H1 (cell line): ENCODE measurements around the gene MACROD2. TPM values are rescaled to one million over a fixed set of nuclear protein-coding genes. Genes with fewer than 3 reads are reported as not detected.

Experiments
- ASH2L ChIP-seq: fragments of 200-600, 300-600 bp; sonication (generic); IDR thresholded peaks from one replicate; pipeline ENCODE4 v1.7.1; 2017; ENCODE audit warnings: low read length
- BRCA1 ChIP-seq: IDR thresholded peaks from 2 replicates; pipeline ENCODE4 v1.6.1; 2012; ENCODE audit warnings: low read depth, low read length, improper control_type of control experiment
- CBX5 ChIP-seq: fragments of 300-800, 300-1000 bp; sonication (generic); IDR thresholded peaks from 2 replicates; pipeline ENCODE4 v1.7.1; 2016; ENCODE audit warnings: antibody characterized with exemption, low read length, low read depth
- CEBPB ChIP-seq: IDR thresholded peaks from 2 replicates; pipeline ENCODE4 v1.6.1; 2012; ENCODE audit warnings: low read depth, low read length
- CREB1 ChIP-seq: IDR thresholded peaks from 2 replicates; pipeline ENCODE4 v1.6.1; 2012; ENCODE audit warnings: inconsistent platforms
- CTBP2 ChIP-seq: IDR thresholded peaks from 2 replicates; pipeline ENCODE4 v1.7.0; 2011; ENCODE audit warnings: borderline replicate concordance, mild to moderate bottlenecking, moderate library complexity, mixed read lengths, low read length; ENCODE audit not compliant: insufficient read depth, insufficient read length
- GTF2F1 ChIP-seq: IDR thresholded peaks from 2 replicates; pipeline ENCODE4 v1.6.1; 2012; ENCODE audit warnings: low read depth, low read length, improper control_type of control experiment, borderline replicate concordance
- HDAC2 ChIP-seq, 2 experiments: fragments of 300-600 bp in 1 of 2; sonication (generic) in 1 of 2; IDR thresholded peaks; 2 replicates each; pipeline ENCODE4 v1.6.1; 2011 to 2012; ENCODE audit warnings: low read depth in 2 of 2, low read length in 2 of 2, mild to moderate bottlenecking in 2 of 2, moderate library complexity in 2 of 2, borderline replicate concordance in 1 of 2, inconsistent platforms in 1 of 2
- JUN ChIP-seq: IDR thresholded peaks from 2 replicates; pipeline ENCODE4 v1.6.1; 2011; ENCODE audit warnings: low read depth, mild to moderate bottlenecking, improper control_type of control experiment, low read length
- KDM1A ChIP-seq: fragments of 200-600, 300-600 bp; sonication (generic); IDR thresholded peaks from 2 replicates; pipeline ENCODE4 v1.7.1; 2016; ENCODE audit warnings: mild to moderate bottlenecking, low read length, borderline replicate concordance
- NANOG ChIP-seq: IDR thresholded peaks from 2 replicates; pipeline ENCODE4 v1.6.1; 2011; ENCODE audit warnings: low read length, low read depth, mild to moderate bottlenecking, inconsistent platforms; ENCODE audit not compliant: insufficient read depth, poor library complexity, severe bottlenecking
- NRF1 ChIP-seq: IDR thresholded peaks from 2 replicates; pipeline ENCODE4 v1.6.1; 2011; ENCODE audit warnings: mild to moderate bottlenecking, low read depth, low read length, improper control_type of control experiment
- POLR2A ChIP-seq, 2 experiments: IDR thresholded peaks; 1 replicate in 1 of 2; 2 replicates in 1 of 2; pipeline ENCODE4 v1.6.1; 2011; ENCODE audit warnings: low read depth in 2 of 2, low read length in 2 of 2, mild to moderate bottlenecking in 2 of 2; ENCODE audit errors: control extremely low read depth in 1 of 2
- RAD21 ChIP-seq, 2 experiments: IDR thresholded peaks in 1 of 2; conservative IDR thresholded peaks in 1 of 2; 2 replicates each; pipeline ENCODE4 v1.6.1; 2011; ENCODE audit warnings: low read depth in 2 of 2, low read length in 2 of 2, improper control_type of control experiment in 1 of 2, inconsistent platforms in 1 of 2, mild to moderate bottlenecking in 1 of 2, moderate library complexity in 1 of 2
- RFX5 ChIP-seq: IDR thresholded peaks from 2 replicates; pipeline ENCODE4 v1.6.1; 2011; ENCODE audit warnings: low read depth, low read length, improper control_type of control experiment, borderline replicate concordance
- SIN3A ChIP-seq, 2 experiments: IDR thresholded peaks in 1 of 2; conservative IDR thresholded peaks in 1 of 2; 2 replicates each; pipeline ENCODE4 v1.6.1; 2011 to 2012; ENCODE audit warnings: low read length in 2 of 2, improper control_type of control experiment in 1 of 2, low read depth in 1 of 2, mild to moderate bottlenecking in 1 of 2
- SP1 ChIP-seq: IDR thresholded peaks from 2 replicates; pipeline ENCODE4 v1.6.1; 2011; ENCODE audit warnings: low read depth, low read length
- SP2 ChIP-seq: IDR thresholded peaks from 2 replicates; pipeline ENCODE4 v1.6.1; 2012; ENCODE audit warnings: mild to moderate bottlenecking, low read length, inconsistent platforms
- SUZ12 ChIP-seq: fragments of 200-600 bp; sonication (generic); IDR thresholded peaks from 2 replicates; pipeline ENCODE4 v1.6.1; 2012; ENCODE audit warnings: mild to moderate bottlenecking, inconsistent platforms, low read length, moderate library complexity, mixed read lengths
- TAF7 ChIP-seq: optimal IDR thresholded peaks from 2 replicates; pipeline ENCODE3; 2011; ENCODE audit warnings: low read depth, mild to moderate bottlenecking, inconsistent platforms, low read length, moderate library complexity, borderline replicate concordance
- TBP ChIP-seq: IDR thresholded peaks from 2 replicates; pipeline ENCODE4 v1.6.1; 2011; ENCODE audit warnings: low read depth, low read length, improper control_type of control experiment
- YY1 ChIP-seq: IDR thresholded peaks from 2 replicates; pipeline ENCODE4 v1.6.1; 2011; ENCODE audit warnings: low read depth, mild to moderate bottlenecking, low read length
- ZNF274 ChIP-seq: IDR thresholded peaks from 2 replicates; pipeline ENCODE4 v1.7.0; 2012; ENCODE audit warnings: low read length, borderline replicate concordance; ENCODE audit errors: extremely low read depth
- polyA plus RNA-seq, 7 experiments: library from polyadenylated mRNA; depleted of rRNA in 3 of 7; stranded (reverse) in 5 of 7; unstranded in 2 of 7; fragments of >200 nt in 5 of 7; fragments of 200-250 nt in 2 of 7; gene quantifications; 1 replicate in 5 of 7; 2 replicates in 1 of 7; 4 replicates in 1 of 7; pipeline versions ENCODE4 v1.2.1 to v1.2.3, GENCODE V29; 2011 to 2013; ENCODE audit warnings: missing spikeins in 2 of 7, mixed read lengths in 2 of 7
- total RNA-seq: library from RNA; stranded (reverse); fragmentation: NEBNext Ultra II Directional; extraction: Animal tissue kit (Norgen Biotek cat#: 25700); gene quantifications from 2 replicates; pipeline ENCODE4 v1.2.1, GENCODE V29; 2021
- TF ChIP-seq, protein P1 (sequence below): IDR thresholded peaks from 2 replicates; pipeline ENCODE4 v1.6.1; 2011; ENCODE audit warnings: low read length, improper control_type of control experiment
- TF ChIP-seq, protein P2 (sequence below): IDR thresholded peaks from 2 replicates; pipeline ENCODE4 v1.6.1; 2012; ENCODE audit warnings: inconsistent platforms

Gene MACROD2
- total and polyA plus RNA-seq, 2 of the 8 experiments (the other 6 are each of a cell fraction or from before 2014, with no cell fraction given): 0.70 to 3.9 TPM

DNA sequence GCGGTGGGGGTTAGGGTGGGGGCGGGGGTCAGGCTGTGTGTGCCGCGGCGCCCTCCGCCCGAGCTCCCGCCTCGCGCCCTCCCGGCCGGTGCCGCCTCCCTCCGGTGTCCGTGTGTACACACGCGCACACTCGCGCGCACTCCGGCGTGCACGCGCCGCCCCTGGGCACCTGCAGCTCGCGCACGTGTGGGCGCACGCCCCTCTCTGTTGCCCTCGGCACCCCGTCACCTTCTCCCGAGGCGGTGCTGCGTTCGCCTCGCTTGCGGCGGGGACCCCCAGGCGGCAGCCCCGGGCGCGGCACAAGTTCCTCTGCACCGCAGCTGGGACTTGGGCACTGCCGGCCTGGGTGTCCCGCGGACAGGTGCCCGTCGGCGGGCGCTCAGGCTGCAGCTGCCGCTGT is 525 bp downstream of the MACROD2 start (continued):
- TF ChIP-seq, protein P1, sequence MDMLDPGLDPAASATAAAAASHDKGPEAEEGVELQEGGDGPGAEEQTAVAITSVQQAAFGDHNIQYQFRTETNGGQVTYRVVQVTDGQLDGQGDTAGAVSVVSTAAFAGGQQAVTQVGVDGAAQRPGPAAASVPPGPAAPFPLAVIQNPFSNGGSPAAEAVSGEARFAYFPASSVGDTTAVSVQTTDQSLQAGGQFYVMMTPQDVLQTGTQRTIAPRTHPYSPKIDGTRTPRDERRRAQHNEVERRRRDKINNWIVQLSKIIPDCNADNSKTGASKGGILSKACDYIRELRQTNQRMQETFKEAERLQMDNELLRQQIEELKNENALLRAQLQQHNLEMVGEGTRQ: no peak
- no peak for TF ChIP-seq GTF2F1
- peak; percentile 11; the same call in 1 of the 2 replicates for TF ChIP-seq CREB1
- TF ChIP-seq CTBP2: no peak
- no peak for TF ChIP-seq SP2
- TF ChIP-seq ASH2L: no peak
- no peak for TF ChIP-seq BRCA1
- TF ChIP-seq JUN: no peak
- TF ChIP-seq NANOG: no peak
- no peak for TF ChIP-seq SIN3A (conservative IDR thresholded peaks at IDR 0.05 in 1 of 2, IDR thresholded peaks at IDR 0.05 in 1 of 2; ENCODE audit: low read depth in 1 of 2, low read length in 2 of 2)
- TF ChIP-seq CEBPB: no peak
- no peak for TF ChIP-seq POLR2A (IDR thresholded peaks at IDR 0.05; ENCODE audit: control extremely low read depth in 1 of 2, low read depth in 2 of 2, low read length in 2 of 2)
- no peak for TF ChIP-seq CBX5
- peak in 1 of 2 experiments; percentile 86; a peak in 1 of 4 replicates for TF ChIP-seq HDAC2 (IDR thresholded peaks at IDR 0.05; ENCODE audit: borderline replicate concordance in 1 of 2, low read depth in 2 of 2, low read length in 2 of 2)
- TF ChIP-seq TAF7: no peak
- no peak for TF ChIP-seq YY1
- no peak for TF ChIP-seq TBP
- TF ChIP-seq ZNF274: no peak
- peak in 1 of 2 experiments; percentile 29; a peak in 1 of 4 replicates for TF ChIP-seq RAD21 (IDR thresholded peaks at IDR 0.05 in 1 of 2, conservative IDR thresholded peaks at IDR 0.05 in 1 of 2; ENCODE audit: low read depth in 2 of 2, low read length in 2 of 2)
- no peak for TF ChIP-seq SP1
- TF ChIP-seq, protein P2, sequence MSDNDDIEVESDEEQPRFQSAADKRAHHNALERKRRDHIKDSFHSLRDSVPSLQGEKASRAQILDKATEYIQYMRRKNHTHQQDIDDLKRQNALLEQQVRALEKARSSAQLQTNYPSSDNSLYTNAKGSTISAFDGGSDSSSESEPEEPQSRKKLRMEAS: peak; percentile 83
- TF ChIP-seq RFX5: no peak
- TF ChIP-seq NRF1: 0 out of 2 replicates have a peak, but pooled peaks have one; percentile 11
- no peak for TF ChIP-seq KDM1A
- TF ChIP-seq SUZ12: peak; percentile 52; the same call in 1 of the 2 replicates
